Endothelial cell of umbilical vein (primary cell): ENCODE measurements around the gene MIA3. TPM values are rescaled to one million over a fixed set of nuclear protein-coding genes. Genes with fewer than 3 reads are reported as not detected.

Experiments
- BruUV-seq: library from RNA; stranded (reverse); fragments of 400-500 nt; replicated peaks from 2 replicates; lab custom pipeline; 2021; lab: Mats Ljungman, UMichigan
- CTCF ChIA-PET: fragments of 300-600, 350-600 bp; sonication (Branson Sonifier 250); formaldehyde crosslinking; loops from one replicate; lab custom pipeline; 2021; ENCODE audit warnings: antibody characterized with exemption, inconsistent platforms; lab: Charles Lee
- POLR2A ChIA-PET: fragments of 300-600, 350-600 bp; sonication (Branson Sonifier 250); formaldehyde crosslinking; loops from one replicate; lab custom pipeline; 2021; ENCODE audit warnings: antibody characterized with exemption, inconsistent platforms; lab: Charles Lee
- DNase-seq: peaks from one replicate; pipeline ENCODE4 v3.0.0-alpha.2; 2011; ENCODE audit warnings: low read depth, low spot score
- FAIRE-seq: peaks from 2 replicates; lab custom pipeline; 2011; peaks lifted over from hg19 to GRCh38; lab: Jason Lieb, UNC
- H2AFZ ChIP-seq: 2 replicates; pipeline ENCODE4 v1.6.0; 2012; ENCODE audit warnings: low read depth, low read length, control low read depth, inconsistent platforms
- H3K27ac ChIP-seq: 2 replicates; pipeline ENCODE4 v1.5.1; 2011; ENCODE audit warnings: low read depth, mild to moderate bottlenecking, control low read depth, low read length, moderate library complexity; ENCODE audit not compliant: insufficient read depth
- H3K27me3 ChIP-seq, 2 experiments: 2 replicates each; pipeline versions ENCODE4 v1.6.0 to v1.6.1; 2011; ENCODE audit warnings: low read length in 2 of 2, mixed read lengths in 1 of 2; ENCODE audit not compliant: control insufficient read depth in 2 of 2, insufficient read depth in 2 of 2
- H3K36me3 ChIP-seq, 2 experiments: 2 replicates in 1 of 2; 3 replicates in 1 of 2; pipeline ENCODE4 v1.5.1; 2011; ENCODE audit warnings: low read length in 2 of 2, mild to moderate bottlenecking in 1 of 2, moderate library complexity in 1 of 2; ENCODE audit not compliant: control insufficient read depth in 2 of 2, insufficient read depth in 2 of 2; ENCODE audit errors: extremely low read depth in 1 of 2
- H3K4me1 ChIP-seq: 3 replicates; pipeline ENCODE4 v1.5.1; 2011; ENCODE audit warnings: mild to moderate bottlenecking, low read length; ENCODE audit not compliant: control insufficient read depth, insufficient read depth; ENCODE audit errors: extremely low read depth
- H3K4me2 ChIP-seq: 2 replicates; pipeline ENCODE4 v1.6.1; 2011; ENCODE audit warnings: low read length, control low read depth, mixed read lengths; ENCODE audit not compliant: insufficient read depth
- H3K4me3 ChIP-seq, 3 experiments: fragments of 200-600 bp in 1 of 3; sonication (generic), shearing (Covaris generic) in 1 of 3; replicated peaks in 1 of 3; 2 replicates each; pipeline ENCODE4 v1.5.1; 2011 to 2016; ENCODE audit warnings: control low read depth in 3 of 3, low read length in 3 of 3, mild to moderate bottlenecking in 2 of 3, inconsistent platforms in 1 of 3, low read depth in 1 of 3, moderate library complexity in 1 of 3; ENCODE audit not compliant: insufficient read depth in 1 of 3
- H3K79me2 ChIP-seq: 2 replicates; pipeline ENCODE4 v1.6.0; 2012; ENCODE audit warnings: low read length, inconsistent platforms; ENCODE audit not compliant: control insufficient read depth, insufficient read depth
- H3K9ac ChIP-seq: replicated peaks from 2 replicates; pipeline ENCODE3; 2011; ENCODE audit warnings: low read length, control low read depth; ENCODE audit not compliant: insufficient read depth; ENCODE audit errors: extremely low read depth
- H3K9me1 ChIP-seq: replicated peaks from 3 replicates; pipeline ENCODE4 v1.6.0; 2011; ENCODE audit warnings: mild to moderate bottlenecking, low read length; ENCODE audit not compliant: control insufficient read depth, insufficient read depth; ENCODE audit errors: extremely low read depth
- H3K9me3 ChIP-seq: replicated peaks from 2 replicates; pipeline ENCODE4 v1.5.1; 2012; ENCODE audit warnings: low read length, inconsistent platforms; ENCODE audit not compliant: control insufficient read depth, insufficient read depth
- H4K20me1 ChIP-seq: replicated peaks from 2 replicates; pipeline ENCODE3; 2011; ENCODE audit warnings: mild to moderate bottlenecking, low read length; ENCODE audit not compliant: control insufficient read depth, insufficient read depth; ENCODE audit errors: extremely low read depth
- CTCF ChIP-seq, 2 donors: IDR thresholded peaks; 1 replicate in 1 of 2; 2 replicates in 1 of 2; pipeline ENCODE4 v1.5.1; 2011; ENCODE audit warnings: low read length in 2 of 2, mild to moderate bottlenecking in 2 of 2, moderate library complexity in 2 of 2, control low read depth in 1 of 2, inconsistent platforms in 1 of 2, low read depth in 1 of 2; ENCODE audit not compliant: insufficient read depth in 1 of 2; ENCODE audit errors: extremely low read depth in 1 of 2
- GATA2 ChIP-seq: IDR thresholded peaks from 2 replicates; pipeline ENCODE4 v1.7.0; 2011; ENCODE audit warnings: low read depth, mild to moderate bottlenecking, moderate library complexity, mixed read lengths, low read length; ENCODE audit not compliant: insufficient read length, insufficient read depth
- JUN ChIP-seq: IDR thresholded peaks from 2 replicates; pipeline ENCODE4 v1.6.1; 2011; ENCODE audit warnings: borderline replicate concordance, low read depth; ENCODE audit not compliant: insufficient read length, insufficient read depth
- MAX ChIP-seq: IDR thresholded peaks from 2 replicates; pipeline ENCODE4 v1.6.1; 2011; ENCODE audit not compliant: insufficient read depth, insufficient read length
- POLR2A ChIP-seq: IDR thresholded peaks from 2 replicates; pipeline ENCODE4 v1.6.1; 2012; ENCODE audit warnings: low read depth, mild to moderate bottlenecking, control low read depth, low read length
- POLR2AphosphoS5 ChIP-seq: IDR thresholded peaks from 2 replicates; pipeline ENCODE4 v1.6.1; 2012; ENCODE audit warnings: low read depth, mild to moderate bottlenecking, control low read depth, low read length, moderate library complexity; ENCODE audit not compliant: insufficient read depth
- dilution Hi-C: fragments of 300-500 bp; cut with MboI; formaldehyde crosslinking; loops from one replicate; pipeline ENCODE4 v1.15.0; 2019; ENCODE audit warnings: low sequenced_read_pairs; ENCODE audit not compliant: extremely low pct_ligation_motif_present
- intact Hi-C: fragments of 100-400 bp; cut with micrococcal nuclease; formaldehyde crosslinking; loops from one replicate; pipeline ENCODE4 v1.10.0; 2022
- polyA plus RNA-seq, 4 experiments: library from polyadenylated mRNA; depleted of rRNA in 3 of 4; stranded (reverse) in 3 of 4; unstranded in 1 of 4; fragments of >200 nt; gene quantifications; 2 replicates each; pipeline versions ENCODE4 v1.2.1 to v1.2.3, GENCODE V29; 2011 to 2012; ENCODE audit warnings: missing spikeins in 1 of 4
- total RNA-seq: library from RNA; stranded (reverse); gene quantifications from 2 replicates; pipeline ENCODE4 v1.2.3, GENCODE V29; 2021

Gene MIA3
- total and polyA plus RNA-seq, 2 donors (not counting 3 experiments of a cell fraction or from before 2014, with no cell fraction given), result 63.7 to 108 TPM

GRCh38 chr1:222586842-222587241 lies 31.1 kb upstream of the MIA3 start:
- H3K4me2 ChIP-seq, result no peak overlapping the region
- no peak overlapping the region for H3K4me3 ChIP-seq
- ChIA-PET CTCF (no interaction called here), POLR2A (no interaction called here)
- H2AFZ ChIP-seq, result no peak overlapping the region
- TF ChIP-seq POLR2AphosphoS5, result no peak
- no peak for TF ChIP-seq GATA2
- TF ChIP-seq MAX, result no peak
- TF ChIP-seq JUN, result no peak
- intact Hi-C loops (no loop called here), dilution Hi-C loops (no loop called here)
- H3K9ac ChIP-seq, result no peak overlapping the region
- H3K9me3 ChIP-seq, result no peaks in the 10 kb centered on the region
- no peaks in the 10 kb centered on the region for H3K79me2 ChIP-seq
- H3K27me3 ChIP-seq, result no peaks in the 10 kb centered on the region
- H3K4me1 ChIP-seq, result peaks cover 20% of the 10 kb centered on the region
- no peak for DNase-seq
- no TSS peak for BruUV-seq
- no peaks in the 10 kb centered on the region for H4K20me1 ChIP-seq
- no peak for FAIRE-seq
- no peak overlapping the region for H3K27ac ChIP-seq
- no peaks in the 10 kb centered on the region for H3K36me3 ChIP-seq
- no peaks in the 10 kb centered on the region for H3K9me1 ChIP-seq

- ChIA-PET POLR2A (no interaction called here), CTCF (no interaction called here)
- Histone ChIP-seq H3K4me2 (no peak overlapping the region), H2AFZ (no peak overlapping the region), H3K79me2 (no peaks in the 10 kb centered on the region), H3K9me1 (no peaks in the 10 kb centered on the region), H3K9me3 (no peaks in the 10 kb centered on the region), H3K27ac (no peak overlapping the region), H4K20me1 (no peaks in the 10 kb centered on the region), H3K9ac (no peak overlapping the region), H3K4me1 (peaks cover 11% of the 10 kb centered on the region), H3K36me3 (no peaks in the 10 kb centered on the region), H3K27me3 (no peaks in the 10 kb centered on the region), H3K4me3 (no peak overlapping the region)
- intact Hi-C loops, result no loop called here
- dilution Hi-C loops, result no loop called here
- TF ChIP-seq POLR2A, result no peak
- no peak for TF ChIP-seq CTCF (IDR thresholded peaks at IDR 0.05; ENCODE audit: extremely low read depth in 1 of 2, insufficient read depth in 1 of 2, low read depth in 1 of 2, low read length in 2 of 2)
- FAIRE-seq (no peak), DNase-seq (no peak)
- no TSS peak for BruUV-seq
Measured at GRCh38 chr1:222588135-222588534, 29.8 kb upstream of the MIA3 start.
